ENCODE results near the gene HLA-DMA. TPM values are rescaled to one million over a fixed set of nuclear protein-coding genes. Genes with fewer than 3 reads are reported as not detected.

HLA-DMA gene
- total and polyA plus RNA-seq, 2 of the 8 experiments (the other 6 are each of a cell fraction or from before 2014, with no cell fraction given) = 13.3 to 23.1 TPM

DNA sequence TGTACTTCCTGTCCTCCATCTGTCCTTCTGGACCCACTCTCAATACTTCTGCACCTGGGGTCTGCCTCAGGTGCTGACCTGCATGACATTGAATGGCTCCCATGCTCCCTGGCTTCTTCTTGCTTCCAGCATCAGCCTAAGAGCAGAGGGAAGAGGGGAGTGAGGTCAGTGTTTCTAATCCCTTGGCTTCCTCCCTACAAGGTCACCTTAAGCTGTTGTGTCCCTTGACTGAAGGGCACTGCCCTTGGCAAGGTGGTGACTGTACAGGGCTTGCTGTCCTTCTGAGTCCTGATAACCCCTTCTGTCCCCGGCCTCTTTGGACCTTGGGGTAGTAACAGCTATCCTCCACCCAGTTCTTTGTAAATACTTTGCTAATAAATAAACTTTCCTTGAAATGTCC lies 21.7 kb downstream of the HLA-DMA start:
- Histone ChIP-seq H3K27me3 (replicated peaks in 1 of 4; ENCODE audit: control insufficient read depth in 3 of 4, extremely low read depth in 1 of 4, insufficient read depth in 3 of 4, low read length in 3 of 4) (no peaks in the 10 kb centered on the region), H4K20me1 (replicated peaks in 1 of 2; ENCODE audit: control insufficient read depth in 1 of 2, insufficient read depth in 2 of 2, low read length in 2 of 2) (no peaks in the 10 kb centered on the region), H4K8ac (ENCODE audit: extremely low read depth, insufficient read depth, low read length) (no peak overlapping the region), H3K23ac (ENCODE audit: insufficient read length) (no peak overlapping the region), H3K14ac (ENCODE audit: insufficient read length) (no peak overlapping the region), H2AK5ac (ENCODE audit: low read depth, low read length) (no peak overlapping the region), H3K27ac (ENCODE audit: low read depth, low read length) (no peak overlapping the region), H3K23me2 (ENCODE audit: low read depth, low read length) (no peaks in the 10 kb centered on the region), H3K36me3 (ENCODE audit: control insufficient read depth in 2 of 4, insufficient read depth in 4 of 4, low read length in 3 of 4) (no peaks in the 10 kb centered on the region), H3K18ac (ENCODE audit: extremely low read depth, low read length) (no peak overlapping the region), H3K4me3 (ENCODE audit: extremely low read depth in 1 of 4, insufficient read depth in 2 of 4, low read depth in 3 of 4, low read length in 4 of 4) (no peak overlapping the region), H3K9ac (replicated peaks in 1 of 4; ENCODE audit: extremely low read depth in 1 of 4, low read depth in 3 of 4, low read length in 3 of 4) (no peak overlapping the region), H2BK20ac (ENCODE audit: low read length) (no peak overlapping the region), H2BK5ac (ENCODE audit: low read depth, low read length) (no peak overlapping the region), H3K9me3 (ENCODE audit: insufficient read depth in 2 of 2, low read depth in 1 of 2, low read length in 1 of 2) (no peaks in the 10 kb centered on the region; a peak in 1 of 4 replicates), H2BK15ac (ENCODE audit: low read length) (no peak overlapping the region), H3K79me2 (ENCODE audit: control insufficient read depth in 1 of 2, insufficient read depth in 2 of 2, low read length in 2 of 2) (no peaks in the 10 kb centered on the region), H2BK12ac (ENCODE audit: low read depth, low read length) (no peak overlapping the region), H4K91ac (replicated peaks; ENCODE audit: insufficient read length, low read length) (no peak overlapping the region), H3K4me2 (ENCODE audit: insufficient read depth in 1 of 2, low read depth in 2 of 2, low read length in 2 of 2) (no peak overlapping the region), H3K56ac (replicated peaks; ENCODE audit: insufficient read length, low read depth, low read length) (no peak overlapping the region), H3K79me1 (ENCODE audit: low read depth, low read length) (no peaks in the 10 kb centered on the region), H4K5ac (ENCODE audit: insufficient read length, low read depth, low read length) (no peak overlapping the region), H3K4ac (replicated peaks; ENCODE audit: insufficient read length, low read depth, low read length) (no peak overlapping the region), H2AFZ (ENCODE audit: low read length) (no peak overlapping the region), H3K4me1 (replicated peaks in 1 of 4; ENCODE audit: control insufficient read depth in 3 of 4, insufficient read depth in 4 of 4, low read length in 3 of 4) (no peaks in the 10 kb centered on the region), H2BK120ac (replicated peaks; ENCODE audit: low read depth, low read length) (no peak overlapping the region)
- FAIRE-seq (no peak), DNase-seq (ENCODE audit: low read depth in 1 of 2, low spot score in 2 of 2) (no peak)
- ChIA-PET CTCF (ENCODE audit: partially characterized antibody) (interaction anchor here (1.1 to 9.7 kb wide), 7 partner anchors 10 to 218 kb away, joined by 4 to 160 read pairs (median 48); partner anchors contain the start of genes HLA-DMA and HLA-DMB), POLR2A (ENCODE audit: partially characterized antibody) (interaction anchor here (4.7 kb wide), 1 partner anchor 40 kb away, joined by 37 read pairs; no protein-coding TSS in a partner anchor)
- WGBS, 2 experiments (ENCODE audit: extremely low coverage in 1 of 2, insufficient coverage in 1 of 2, insufficient read length in 1 of 2, insufficient replicate concordance in 2 of 2, low coverage in 1 of 2, low lambda C conversion rate in 2 of 2, missing lambda C conversion rate in 1 of 2) = 41% methylated on average over 1 of the region's 1 CpG; no CpG with 5 or more reads in 1 of the 2 experiments
- TF ChIP-seq RXRA (IDR thresholded peaks at IDR 0.05; ENCODE audit: insufficient read depth, low read depth, low read length) = no peak
- no peak for TF ChIP-seq SIX5 (IDR thresholded peaks at IDR 0.05; ENCODE audit: low read depth, low read length)
- no peak for TF ChIP-seq RBBP5 (IDR thresholded peaks at IDR 0.05; ENCODE audit: borderline replicate concordance, low read depth, low read length)
- no peak for TF ChIP-seq SIRT6 (IDR thresholded peaks at IDR 0.05; ENCODE audit: low read length)
- no peak for TF ChIP-seq NRF1 (IDR thresholded peaks at IDR 0.05; ENCODE audit: low read depth, low read length)
- no peak for TF ChIP-seq SUZ12 (IDR thresholded peaks at IDR 0.05; ENCODE audit: low read length)
- TF ChIP-seq SRF (IDR thresholded peaks at IDR 0.05; ENCODE audit: low read depth, low read length) = no peak
- no peak for TF ChIP-seq CEBPB (IDR thresholded peaks at IDR 0.05; ENCODE audit: low read depth, low read length)
- TF ChIP-seq KDM1A (IDR thresholded peaks at IDR 0.05; ENCODE audit: borderline replicate concordance, low read length) = no peak
- TF ChIP-seq POLR2AphosphoS5 (IDR thresholded peaks at IDR 0.05; ENCODE audit: low read depth, low read length) = no peak
- TF ChIP-seq, protein P1, sequence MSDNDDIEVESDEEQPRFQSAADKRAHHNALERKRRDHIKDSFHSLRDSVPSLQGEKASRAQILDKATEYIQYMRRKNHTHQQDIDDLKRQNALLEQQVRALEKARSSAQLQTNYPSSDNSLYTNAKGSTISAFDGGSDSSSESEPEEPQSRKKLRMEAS (IDR thresholded peaks at IDR 0.05) = no peak
- TF ChIP-seq POU5F1 (IDR thresholded peaks at IDR 0.05; ENCODE audit: low read depth, low read length) = no peak
- TF ChIP-seq TCF12 (IDR thresholded peaks at IDR 0.05; ENCODE audit: low read depth, low read length) = no peak
- TF ChIP-seq MAFK (IDR thresholded peaks at IDR 0.05; ENCODE audit: low read depth, low read length) = no peak
- no peak for TF ChIP-seq RNF2 (IDR thresholded peaks at IDR 0.05; ENCODE audit: borderline replicate concordance, low read depth, low read length, missing control alignments, poor library complexity, severe bottlenecking)

Data from H1 (cell line).